K562 (cell line): Measurements from ENCODE around the gene OR5P2. TPM values are rescaled to one million over a fixed set of nuclear protein-coding genes. Genes with fewer than 3 reads are reported as not detected.

ENCODE experiments used
- ATAC-seq: fragments of 200-7000 bp; cut with Tn5 transposase; 3 replicates; pipeline ENCODE4 v1.9.1; 2020; ENCODE audit warnings: moderate library complexity
- BruUV-seq: library from RNA; stranded (reverse); fragments of 400-500 nt; replicated peaks from 2 replicates; lab custom pipeline; 2021; lab: Mats Ljungman, UMichigan
- CTCF ChIA-PET: fragments of 300-600 bp; formaldehyde crosslinking; extraction: SDS; loops from one replicate; lab custom pipeline; 2021; ENCODE audit warnings: low intra/inter-chr PET ratio; lab: Yijun Ruan, JAX
- POLR2A ChIA-PET: fragments of 300-600, 350-650 bp; sonication (Branson Sonifier 250); formaldehyde crosslinking; extraction: SDS; loops from one replicate; lab custom pipeline; 2021; ENCODE audit warnings: antibody characterized with exemption, inconsistent platforms; lab: Yijun Ruan, JAX
- DNase-seq, 4 experiments: peaks; one replicate each; pipeline versions ENCODE4 v3.0.0 to v3.0.0-alpha.2; 2011 to 2018; ENCODE audit warnings: low spot score in 3 of 4, mixed read lengths in 3 of 4; ENCODE audit errors: extremely low read depth in 1 of 4
- FAIRE-seq: peaks from 2 replicates; lab custom pipeline; 2011; peaks lifted over from hg19 to GRCh38; lab: Jason Lieb, UNC
- H2AFZ ChIP-seq: 2 replicates; pipeline ENCODE4 v1.6.0; 2011; ENCODE audit warnings: low read depth, low read length, control low read depth, inconsistent platforms
- H3K27ac ChIP-seq: fragments of 200-600 bp; 3 replicates; pipeline ENCODE4 v1.8.0; 2011; ENCODE audit warnings: low read depth, mild to moderate bottlenecking, control low read depth, inconsistent platforms, low read length, moderate library complexity, mixed read lengths; ENCODE audit errors: extremely low read depth
- H3K27me3 ChIP-seq, 2 experiments: fragments of 300-600 bp in 1 of 2; 2 replicates in 1 of 2; 3 replicates in 1 of 2; pipeline versions ENCODE4 v1.6.0 to v1.8.0; 2011; ENCODE audit warnings: inconsistent platforms in 2 of 2, low read length in 2 of 2, mild to moderate bottlenecking in 1 of 2, mixed read lengths in 1 of 2, moderate library complexity in 1 of 2; ENCODE audit not compliant: control insufficient read depth in 2 of 2, insufficient read depth in 2 of 2
- H3K36me3 ChIP-seq: fragments of 300-600 bp; 3 replicates; pipeline ENCODE4 v1.8.0; 2011; ENCODE audit warnings: mild to moderate bottlenecking, low read length, inconsistent platforms; ENCODE audit not compliant: control insufficient read depth, insufficient read depth
- H3K4me1 ChIP-seq, 2 experiments: fragments of 200-600 bp in 1 of 2; replicated peaks in 1 of 2; 2 replicates in 1 of 2; 3 replicates in 1 of 2; pipeline versions ENCODE4 v1.5.1 to v1.8.0; 2011; ENCODE audit warnings: inconsistent platforms in 2 of 2, low read length in 2 of 2, mild to moderate bottlenecking in 1 of 2, mixed read lengths in 1 of 2, moderate library complexity in 1 of 2; ENCODE audit not compliant: control insufficient read depth in 2 of 2, insufficient read depth in 2 of 2
- H3K4me2 ChIP-seq: 2 replicates; pipeline ENCODE4 v1.6.1; 2011; ENCODE audit warnings: low read length, control low read depth, inconsistent platforms, mixed read lengths; ENCODE audit not compliant: insufficient read depth
- H3K4me3 ChIP-seq: fragments of 200-600 bp; sonication (generic), shearing (Covaris generic); 2 replicates; pipeline ENCODE4 v1.5.1; 2016; ENCODE audit warnings: control low read depth, inconsistent platforms
- H3K79me2 ChIP-seq: fragments of 200-600 bp; 3 replicates; pipeline ENCODE4 v1.8.0; 2011; ENCODE audit warnings: low read length, inconsistent platforms; ENCODE audit not compliant: control insufficient read depth, insufficient read depth
- H3K9ac ChIP-seq, 2 experiments: 2 replicates each; pipeline versions ENCODE4 v1.6.0 to v1.6.1; 2011; ENCODE audit warnings: low read depth in 2 of 2, low read length in 2 of 2, control low read depth in 1 of 2, inconsistent platforms in 1 of 2, mild to moderate bottlenecking in 1 of 2, mixed read lengths in 1 of 2; ENCODE audit not compliant: insufficient read depth in 1 of 2
- H3K9me1 ChIP-seq: one replicate; pipeline ENCODE4 v1.6.0; 2011; ENCODE audit warnings: inconsistent platforms, mild to moderate bottlenecking, low read length, moderate library complexity; ENCODE audit not compliant: control insufficient read depth, insufficient read depth
- H3K9me3 ChIP-seq: replicated peaks from 2 replicates; pipeline ENCODE4 v1.5.1; 2011; ENCODE audit warnings: low read depth, low read length, inconsistent platforms; ENCODE audit not compliant: control insufficient read depth, insufficient read depth
- H4K20me1 ChIP-seq: replicated peaks from 2 replicates; pipeline ENCODE4 v1.6.1; 2011; ENCODE audit warnings: low read length, inconsistent platforms, mixed read lengths; ENCODE audit not compliant: control insufficient read depth, insufficient read depth
- ARHGAP35 ChIP-seq: fragments of 450-650 bp; IDR thresholded peaks from 2 replicates; pipeline ENCODE4 v1.6.1; 2018; ENCODE audit not compliant: partially characterized antibody
- BRD9 ChIP-seq: fragments of 450-650 bp; IDR thresholded peaks from 2 replicates; pipeline ENCODE4 v1.6.1; 2018; ENCODE audit warnings: low read depth; ENCODE audit not compliant: partially characterized antibody
- MTA3 ChIP-seq: fragments of 450-650 bp; formaldehyde crosslinking; IDR thresholded peaks from 2 replicates; pipeline ENCODE4 v1.6.1; 2017; ENCODE audit warnings: mild to moderate bottlenecking, borderline replicate concordance
- RBM34 ChIP-seq: fragments of 200-400 bp; formaldehyde crosslinking; IDR thresholded peaks from 2 replicates; pipeline ENCODE4 v1.6.1; 2018; ENCODE audit warnings: low read length, borderline replicate concordance; ENCODE audit not compliant: insufficient read depth
- RUNX1 ChIP-seq: sonication (generic); IDR thresholded peaks from 2 replicates; pipeline ENCODE4 v1.6.1; 2016; ENCODE audit warnings: antibody characterized with exemption, low read depth
- SIX5 ChIP-seq, 2 experiments: IDR thresholded peaks; 2 replicates each; pipeline ENCODE4 v1.6.1; 2011; ENCODE audit warnings: low read length in 2 of 2, borderline replicate concordance in 1 of 2, low read depth in 1 of 2, mild to moderate bottlenecking in 1 of 2, moderate library complexity in 1 of 2; ENCODE audit not compliant: insufficient read depth in 1 of 2
- THAP12 ChIP-seq: fragments of 250-450 bp; sonication (Bioruptor Pico); IDR thresholded peaks from 2 replicates; pipeline ENCODE4 v1.9.0; 2021; ENCODE audit warnings: mild to moderate bottlenecking, inconsistent platforms
- WGBS: fragments of 100-300 bp; shearing (Covaris generic); methylation state at CpG from one replicate; pipeline ENCODE4 v1.1.6; 2016; ENCODE audit warnings: low coverage, mixed read lengths; ENCODE audit not compliant: insufficient coverage; ENCODE audit errors: missing lambda C conversion rate; 5-methylcytosine and 5-hydroxymethylcytosine counted together
- in situ Hi-C: fragments of 300-500 bp; cut with MboI; formaldehyde crosslinking; loops from 4 replicates; pipeline ENCODE4 v1.15.0; 2018; ENCODE audit warnings: inconsistent platforms, mixed read lengths
- intact Hi-C: fragments of 100-400 bp; cut with micrococcal nuclease; formaldehyde crosslinking; loops from 2 replicates; pipeline ENCODE4 v1.14.2; 2022
- polyA plus RNA-seq, 8 experiments: library from polyadenylated mRNA; depleted of rRNA in 4 of 8; stranded (reverse) in 5 of 8; unstranded in 3 of 8; fragments of >200 nt; fragmentation: Nextera tagmentation in 2 of 8; fragmentation: Illumina TruSeq in 1 of 8; extraction: Ambion mirVana in 2 of 8; extraction: Trizol in 1 of 8; gene quantifications; 2 replicates each; pipeline versions ENCODE4 v1.2.1 to v1.2.3, GENCODE V29; 2011 to 2014; ENCODE audit warnings: inconsistent platforms in 1 of 8, missing spikeins in 1 of 8
- total RNA-seq, 7 experiments: library from RNA; depleted of rRNA in 6 of 7; stranded (reverse); fragments of >200 nt in 6 of 7; fragmentation: Illumina TruSeq in 2 of 7; extraction: Trizol in 2 of 7; gene quantifications; 2 replicates each; pipeline versions ENCODE4 v1.2.1 to v1.2.3, GENCODE V29; 2011 to 2021; ENCODE audit warnings: low replicate concordance in 1 of 7
- TF ChIP-seq, protein P1 (sequence below): sonication (generic); formaldehyde crosslinking; IDR thresholded peaks from 2 replicates; pipeline ENCODE4 v1.8.0; 2022; ENCODE audit warnings: mild to moderate bottlenecking, missing genetic modification reagents

OR5P2 gene
- total and polyA plus RNA-seq, 9 of the 15 experiments (the other 6 are each of a cell fraction or from before 2014, with no cell fraction given), result not detected

DNA sequence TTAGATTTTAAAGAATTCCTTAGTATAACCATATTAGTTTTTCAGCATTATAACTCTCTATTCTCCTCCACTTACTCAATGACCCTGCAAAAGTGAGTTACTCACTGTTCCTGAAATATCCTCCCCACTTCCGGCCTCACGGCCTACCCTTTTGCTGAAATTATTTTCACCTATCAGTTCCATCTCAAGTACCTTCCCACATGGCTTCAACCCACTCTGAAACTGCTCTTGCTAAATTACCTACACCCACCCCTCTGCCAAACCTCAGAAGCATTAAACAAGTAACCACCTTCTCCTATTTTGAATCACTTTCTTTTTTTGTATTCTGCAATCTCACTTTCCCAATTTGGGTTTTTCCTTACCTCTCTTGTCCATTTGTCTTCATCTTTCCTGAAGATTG, 37.7 kb downstream of the OR5P2 start:
- H3K9me1 ChIP-seq, result no peaks in the 10 kb centered on the region
- no peak overlapping the region for H3K9ac ChIP-seq
- ChIA-PET CTCF (no interaction called here), POLR2A (no interaction called here)
- no TSS peak for BruUV-seq
- 3% methylated on average over 2 of the region's 2 CpGs for WGBS
- no peak for ATAC-seq
- no peak overlapping the region for H3K27ac ChIP-seq
- H3K36me3 ChIP-seq, result no peaks in the 10 kb centered on the region
- H3K4me3 ChIP-seq, result no peak overlapping the region
- no peak for FAIRE-seq
- DNase-seq, result no peak
- in situ Hi-C loops (no loop called here), intact Hi-C loops (no loop called here)
- no peaks in the 10 kb centered on the region for H3K9me3 ChIP-seq
- no peaks in the 10 kb centered on the region for H3K27me3 ChIP-seq
- TF ChIP-seq ARHGAP35 (no peak), RUNX1 (no peak), BRD9 (no peak), MTA3 (no peak), RBM34 (no peak), SIX5 (IDR thresholded peaks at IDR 0.05; ENCODE audit: borderline replicate concordance in 1 of 2, insufficient read depth in 1 of 2, low read depth in 1 of 2, low read length in 2 of 2) (no peak), THAP12 (CRISPR knock-in tag) (no peak)
- TF ChIP-seq, protein P1, sequence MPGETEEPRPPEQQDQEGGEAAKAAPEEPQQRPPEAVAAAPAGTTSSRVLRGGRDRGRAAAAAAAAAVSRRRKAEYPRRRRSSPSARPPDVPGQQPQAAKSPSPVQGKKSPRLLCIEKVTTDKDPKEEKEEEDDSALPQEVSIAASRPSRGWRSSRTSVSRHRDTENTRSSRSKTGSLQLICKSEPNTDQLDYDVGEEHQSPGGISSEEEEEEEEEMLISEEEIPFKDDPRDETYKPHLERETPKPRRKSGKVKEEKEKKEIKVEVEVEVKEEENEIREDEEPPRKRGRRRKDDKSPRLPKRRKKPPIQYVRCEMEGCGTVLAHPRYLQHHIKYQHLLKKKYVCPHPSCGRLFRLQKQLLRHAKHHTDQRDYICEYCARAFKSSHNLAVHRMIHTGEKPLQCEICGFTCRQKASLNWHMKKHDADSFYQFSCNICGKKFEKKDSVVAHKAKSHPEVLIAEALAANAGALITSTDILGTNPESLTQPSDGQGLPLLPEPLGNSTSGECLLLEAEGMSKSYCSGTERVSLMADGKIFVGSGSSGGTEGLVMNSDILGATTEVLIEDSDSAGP (CRISPR knock-in tag), result no peak
- TF ChIP-seq, all 486 proteins: peak for 0
- H3K4me1 ChIP-seq, result no peaks in the 10 kb centered on the region
- H2AFZ ChIP-seq, result no peak overlapping the region
- no peaks in the 10 kb centered on the region for H3K79me2 ChIP-seq
- no peaks in the 10 kb centered on the region for H4K20me1 ChIP-seq
- H3K4me2 ChIP-seq, result no peak overlapping the region
